Measurements from ENCODE around the gene HOXD13.

The HOXD13 gene

GRCh38 chr2:176092270-176093144, at the start of gene HOXD13:
TSS of gene HOXD13 (plus strand) at chr2:176092721. CDS start at chr2:176092891, 170 bp downstream.
- peak; percentile 38 for DNase-seq

GRCh38 chr2:176056406-176056805, 36.1 kb upstream of the HOXD13 start:
- DNase-seq: no peak

GRCh38 chr2:176063958-176064357, 28.6 kb upstream of the HOXD13 start:
- peak; percentile 96 for DNase-seq

DNA sequence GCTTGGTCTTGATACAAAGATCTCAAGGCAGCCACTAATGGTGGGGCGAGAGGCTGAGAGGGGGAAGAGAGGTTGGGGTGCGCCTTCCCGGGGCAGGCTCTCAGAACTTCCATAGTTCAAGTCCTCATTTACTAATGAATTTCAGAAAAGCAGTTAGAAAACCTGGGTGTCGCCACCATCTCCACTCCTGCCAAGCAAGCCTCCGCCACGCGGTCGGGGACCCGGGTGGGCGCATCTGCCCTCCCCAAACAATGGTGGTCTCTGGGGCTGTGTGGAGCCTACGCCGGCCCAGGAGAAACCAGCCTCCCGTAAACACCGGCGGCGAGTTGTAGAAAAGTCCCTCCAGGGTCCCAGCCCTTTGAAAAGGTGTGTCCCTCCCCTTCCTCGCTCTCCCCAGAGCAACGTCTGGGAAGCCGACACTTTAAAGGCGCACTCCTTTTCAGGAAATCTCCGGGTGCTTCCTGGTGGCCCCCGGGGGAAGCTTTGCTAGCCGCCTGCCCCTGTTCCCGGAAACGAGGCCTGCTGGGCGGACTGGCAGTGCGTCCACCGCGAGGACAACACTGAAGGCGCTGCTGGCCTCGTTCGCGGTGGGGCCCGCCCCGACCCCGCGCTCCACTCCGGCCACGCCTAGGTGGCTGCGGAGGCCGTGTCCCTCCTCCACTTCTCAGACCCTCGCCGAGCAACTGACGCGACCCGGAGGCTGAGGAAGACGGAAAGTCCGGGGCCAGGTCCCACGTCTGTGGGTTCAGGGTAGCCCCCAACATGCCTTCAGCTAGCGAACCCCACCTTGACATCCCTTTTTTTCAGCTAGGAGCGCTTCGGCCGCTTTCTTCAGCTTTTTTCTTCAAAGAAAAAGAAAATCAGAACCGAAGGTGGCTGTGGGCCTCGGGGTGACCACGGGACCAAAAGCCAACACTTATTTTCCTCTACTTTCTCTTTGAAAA, 25.6 kb upstream of the HOXD13 start:
- DNase-seq: no peak

GRCh38 chr2:176067589-176068418, 24.7 kb upstream of the HOXD13 start:
- DNase-seq: no peak

- no peak for DNase-seq
Measured at GRCh38 chr2:176068419-176068832, 24.1 kb upstream of the HOXD13 start.

GRCh38 chr2:176071330-176072291, 20.9 kb upstream of the HOXD13 start:
- DNase-seq: no peak

- no peak for DNase-seq
Measured at GRCh38 chr2:176072292-176072669, 20.2 kb upstream of the HOXD13 start.

GRCh38 chr2:176072951-176073904, 19.3 kb upstream of the HOXD13 start:
- peak; percentile 36 for DNase-seq

GRCh38 chr2:176074919-176075425, 17.5 kb upstream of the HOXD13 start:
- DNase-seq: no peak

DNA sequence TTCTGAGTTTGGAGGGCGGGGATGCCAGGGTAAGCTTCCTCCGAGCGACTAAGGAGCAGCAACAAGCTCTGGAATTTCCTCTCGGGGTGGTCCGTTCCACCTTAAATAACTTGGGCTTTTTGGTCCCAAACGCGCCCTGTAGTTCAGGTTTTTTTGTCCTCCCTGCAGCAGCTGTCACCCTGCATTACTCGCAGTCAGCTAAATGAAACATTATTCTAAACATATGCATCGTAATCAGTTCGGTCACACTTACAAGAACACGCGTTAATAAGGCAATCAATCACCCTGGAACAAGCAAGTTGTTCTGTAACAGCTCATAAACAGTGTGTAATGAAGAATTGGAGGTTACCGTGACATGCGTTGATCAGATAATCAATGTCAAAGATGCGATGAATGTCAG, 17.0 kb upstream of the HOXD13 start:
- DNase-seq: no peak

GRCh38 chr2:176076063-176076462, 16.5 kb upstream of the HOXD13 start:
- no peak for DNase-seq

GRCh38 chr2:176076796-176077195, 15.7 kb upstream of the HOXD13 start:
- no peak for DNase-seq

GRCh38 chr2:176078541-176079284, 13.8 kb upstream of the HOXD13 start:
- peak; percentile 38 for DNase-seq

DNA sequence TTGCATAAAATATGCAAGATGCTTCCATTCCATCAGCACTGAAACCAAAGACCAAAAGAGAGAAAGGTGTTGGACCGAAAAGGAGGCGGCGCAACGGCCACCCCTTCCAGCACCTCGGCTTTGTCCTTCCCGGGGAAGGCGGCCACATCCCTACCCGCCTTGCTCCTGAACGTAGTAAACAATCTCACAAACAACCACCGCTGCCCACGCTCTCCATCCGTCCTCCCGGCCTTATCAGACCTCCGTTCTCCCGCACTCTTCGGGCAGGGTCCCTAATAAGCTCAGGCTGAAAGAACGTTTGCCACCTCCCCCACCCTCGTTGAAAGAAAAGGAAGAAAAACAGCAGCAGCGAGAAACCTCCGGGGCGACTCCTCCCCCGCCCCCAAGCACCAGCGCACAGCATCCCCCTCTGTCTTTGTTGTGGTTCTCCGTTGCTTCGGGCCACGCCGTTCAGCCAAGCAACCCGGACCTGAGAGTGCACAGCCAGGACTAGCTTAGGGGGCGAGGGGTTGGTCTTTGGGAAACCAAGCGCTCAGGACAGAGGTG, 13.2 kb upstream of the HOXD13 start:
- DNase-seq: peak; percentile 43

GRCh38 chr2:176079831-176080539, 12.5 kb upstream of the HOXD13 start:
- peak; percentile 70 for DNase-seq

DNA sequence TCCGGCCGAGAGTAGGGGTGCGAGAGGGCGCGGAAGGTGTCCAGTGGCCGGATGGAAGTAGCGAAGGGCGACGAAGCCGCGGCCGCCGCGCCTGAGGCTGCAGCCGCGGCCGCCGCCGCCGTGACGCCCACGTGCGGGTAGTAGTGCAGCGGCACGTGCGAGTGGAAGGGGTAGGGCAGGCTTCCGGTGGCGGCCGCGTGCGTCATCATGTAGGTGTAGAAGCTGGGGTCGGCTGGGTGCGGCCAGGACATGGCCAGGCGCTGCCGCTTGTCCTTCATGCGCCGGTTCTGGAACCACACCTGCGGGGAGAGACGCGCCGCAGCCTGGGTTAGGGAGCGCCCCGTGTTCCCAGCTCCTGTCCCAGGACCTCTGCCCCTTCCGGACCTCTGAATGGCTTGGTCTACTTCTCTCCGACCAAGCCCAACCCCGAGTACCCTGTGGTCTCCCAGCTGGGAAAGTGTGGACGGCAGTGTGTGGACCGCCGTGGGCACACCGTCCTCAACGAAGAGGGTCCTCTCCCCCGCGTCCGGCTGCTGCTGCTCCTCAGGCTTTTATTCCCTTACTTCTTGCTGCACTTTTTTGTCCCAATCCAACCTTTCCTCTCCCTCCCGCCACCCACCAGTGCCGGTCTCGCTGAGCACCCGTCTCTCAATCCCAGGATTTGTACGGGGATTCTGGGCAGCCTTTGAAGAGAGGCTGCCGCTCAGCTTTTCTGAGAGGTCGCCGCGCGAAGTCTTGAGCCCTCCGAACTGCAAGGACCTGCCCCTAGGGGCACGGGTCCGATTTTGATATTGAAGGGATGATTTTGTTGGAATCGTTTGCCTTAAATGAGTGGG, 11.8 kb upstream of the HOXD13 start:
- DNase-seq: no peak
